GM18499 (cell line): ENCODE measurements around the gene DGKE.

Source experiments
- ATAC-seq: cut with Tn5 transposase; IDR thresholded peaks from one replicate; pipeline ENCODE4 v1.9.1; 2021; ENCODE audit warnings: moderate number of reproducible peaks; ENCODE audit not compliant: insufficient read depth, unreplicated experiment

The DGKE gene

GRCh38 chr17:56810891-56811775 lies 22.8 kb upstream of the DGKE start:
- no peak for ATAC-seq

- ATAC-seq, result no peak
These were observed 21.0 kb upstream of the DGKE start for GRCh38 chr17:56812901-56813388.

GRCh38 chr17:56815711-56816110 lies 18.2 kb upstream of the DGKE start:
- no peak for ATAC-seq

GRCh38 chr17:56817066-56817465 lies 16.9 kb upstream of the DGKE start:
- no peak for ATAC-seq

- no peak for ATAC-seq
These were observed 14.9 kb upstream of the DGKE start for GRCh38 chr17:56819030-56819429.

- no peak for ATAC-seq
These were observed 14.4 kb upstream of the DGKE start for GRCh38 chr17:56819431-56820145.

- ATAC-seq, result no peak
These were observed 13.7 kb upstream of the DGKE start for GRCh38 chr17:56820207-56820606.

- no peak for ATAC-seq
These were observed 12.0 kb upstream of the DGKE start for GRCh38 chr17:56821847-56822534.

- ATAC-seq, result no peak
These were observed 11.2 kb upstream of the DGKE start for GRCh38 chr17:56822725-56823124.

- ATAC-seq, result no peak
These were observed 10.1 kb upstream of the DGKE start for GRCh38 chr17:56823848-56824247.

- no peak for ATAC-seq
These were observed 9.4 kb upstream of the DGKE start for GRCh38 chr17:56824503-56824902.

- ATAC-seq, result no peak
These were observed 7.1 kb upstream of the DGKE start for GRCh38 chr17:56826611-56827414.

- no peak for ATAC-seq
These were observed 3.1 kb upstream of the DGKE start for GRCh38 chr17:56830726-56831368.

- no peak for ATAC-seq
These were observed 2.4 kb upstream of the DGKE start for GRCh38 chr17:56831369-56832095.

- ATAC-seq, result no peak
These were observed 1.5 kb upstream of the DGKE start for GRCh38 chr17:56832446-56832845.

GRCh38 chr17:56833057-56833808 lies 718 bp upstream of the DGKE start:
- peak; percentile 37 for ATAC-seq

- ATAC-seq, result peak; percentile 32
These were observed 671 bp downstream of the DGKE start for GRCh38 chr17:56834380-56835263.
